SH-SY5Y (cell line): ENCODE measurements around the gene SRY.

Experiments
- GATA2 ChIP-seq: IDR thresholded peaks from 2 replicates; pipeline ENCODE4 v1.6.1; 2011; ENCODE audit warnings: mild to moderate bottlenecking, low read depth, low read length
- GATA3 ChIP-seq: IDR thresholded peaks from 2 replicates; pipeline ENCODE4 v1.6.1; 2011; ENCODE audit warnings: low read depth, mild to moderate bottlenecking, low read length, moderate library complexity

- TF ChIP-seq GATA3, result no peak
- TF ChIP-seq GATA2, result no peak
Measured at GRCh38 chrY:2786876-2787512, 488 bp downstream of the SRY start.
